ENCODE measurements around the gene FATE1.

The FATE1 gene

DNA sequence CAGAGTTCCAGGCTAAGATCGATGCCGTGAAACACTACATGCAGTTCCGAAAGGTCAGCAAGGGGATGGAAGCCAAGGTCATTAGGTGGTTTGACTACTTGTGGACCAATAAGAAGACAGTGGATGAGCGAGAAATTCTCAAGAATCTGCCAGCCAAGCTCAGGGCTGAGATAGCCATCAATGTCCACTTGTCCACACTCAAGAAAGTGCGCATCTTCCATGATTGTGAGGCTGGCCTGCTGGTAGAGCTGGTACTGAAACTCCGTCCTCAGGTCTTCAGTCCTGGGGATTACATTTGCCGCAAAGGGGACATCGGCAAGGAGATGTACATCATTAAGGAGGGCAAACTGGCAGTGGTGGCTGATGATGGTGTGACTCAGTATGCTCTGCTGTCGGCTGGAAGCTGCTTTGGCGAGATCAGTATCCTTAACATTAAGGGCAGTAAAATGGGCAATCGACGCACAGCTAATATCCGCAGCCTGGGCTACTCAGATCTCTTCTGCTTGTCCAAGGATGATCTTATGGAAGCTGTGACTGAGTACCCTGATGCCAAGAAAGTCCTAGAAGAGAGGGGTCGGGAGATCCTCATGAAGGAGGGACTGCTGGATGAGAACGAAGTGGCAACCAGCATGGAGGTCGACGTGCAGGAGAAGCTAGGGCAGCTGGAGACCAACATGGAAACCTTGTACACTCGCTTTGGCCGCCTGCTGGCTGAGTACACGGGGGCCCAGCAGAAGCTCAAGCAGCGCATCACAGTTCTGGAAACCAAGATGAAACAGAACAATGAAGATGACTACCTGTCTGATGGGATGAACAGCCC is 28.0 kb downstream of the FATE1 start:
- DNase-seq (ENCODE audit: low read depth, low spot score), result no peak

DNA sequence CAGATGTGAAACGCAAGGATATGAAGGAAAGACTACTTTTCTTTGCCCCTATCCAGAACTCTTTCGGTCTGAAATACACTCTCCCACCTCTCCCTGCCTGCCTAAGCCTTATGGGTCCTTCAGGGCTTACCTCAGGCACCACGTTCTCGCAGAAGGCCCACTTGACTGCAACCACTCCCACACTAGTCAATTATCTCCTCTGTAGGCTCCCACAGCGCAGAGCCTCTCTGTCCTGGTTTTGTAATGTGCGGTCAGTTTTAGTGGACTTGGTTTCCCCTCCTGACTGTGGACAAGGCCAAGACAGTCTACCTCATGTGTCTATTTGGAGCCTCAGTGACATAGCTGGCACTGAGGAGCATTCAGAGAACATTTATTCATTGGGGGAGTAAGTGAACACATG is 29.8 kb downstream of the FATE1 start:
- no peak for DNase-seq (ENCODE audit: low read depth, low spot score)

DNA sequence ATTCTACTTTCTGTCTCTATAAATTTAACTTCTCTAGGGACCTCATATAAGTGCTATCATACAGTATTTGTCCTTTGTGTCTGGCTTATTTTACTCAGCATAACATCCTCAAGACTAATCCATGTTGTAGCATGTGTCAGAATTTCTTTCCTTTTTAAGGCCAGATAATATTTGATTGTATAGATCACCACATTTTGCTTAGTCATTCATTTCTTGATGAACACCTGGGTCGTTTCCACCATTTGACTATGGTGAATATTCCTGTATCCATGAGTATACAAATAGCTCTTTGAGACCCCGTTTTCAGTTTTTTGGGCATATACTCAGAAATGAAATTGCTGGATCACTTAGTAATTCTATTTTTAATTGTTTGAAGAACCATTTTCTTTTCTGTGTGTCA is 30.7 kb downstream of the FATE1 start:
- DNase-seq (ENCODE audit: low read depth, low spot score), result no peak

DNA sequence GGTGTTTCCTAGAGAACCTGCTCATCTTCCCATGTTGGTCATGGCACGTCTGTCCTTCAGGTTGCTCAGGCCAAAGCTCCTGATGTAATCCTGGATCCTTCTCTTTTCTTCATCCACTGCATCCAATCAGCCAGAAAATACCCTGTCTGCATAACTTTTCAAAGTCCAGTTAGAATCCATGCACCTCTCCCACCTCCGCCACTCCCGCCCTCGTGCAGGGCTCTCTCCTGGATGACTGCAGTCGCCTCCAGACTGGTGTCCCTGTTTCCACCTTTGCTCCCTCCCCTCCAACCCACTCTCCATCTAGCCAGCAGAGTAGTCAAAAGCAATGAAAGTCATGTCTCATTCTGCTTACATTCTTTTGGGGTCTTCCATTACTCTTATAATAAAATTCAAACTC is 34.7 kb downstream of the FATE1 start:
- no peak for DNase-seq (ENCODE audit: low read depth, low spot score)

GRCh38 chrX:151752847-151753246 is 37.0 kb downstream of the FATE1 start:
- no peak for DNase-seq (ENCODE audit: low read depth, low spot score)

- DNase-seq (ENCODE audit: low read depth, low spot score), result no peak
Measured at GRCh38 chrX:151753313-151754046, 37.6 kb downstream of the FATE1 start.

- no peak for DNase-seq (ENCODE audit: low read depth, low spot score)
Measured at GRCh38 chrX:151754047-151754429, 38.2 kb downstream of the FATE1 start.

GRCh38 chrX:151754641-151755215 is 38.9 kb downstream of the FATE1 start:
- DNase-seq (ENCODE audit: low read depth, low spot score), result no peak

GRCh38 chrX:151759041-151759708 is 43.3 kb downstream of the FATE1 start:
- no peak for DNase-seq (ENCODE audit: low read depth, low spot score)

DNA sequence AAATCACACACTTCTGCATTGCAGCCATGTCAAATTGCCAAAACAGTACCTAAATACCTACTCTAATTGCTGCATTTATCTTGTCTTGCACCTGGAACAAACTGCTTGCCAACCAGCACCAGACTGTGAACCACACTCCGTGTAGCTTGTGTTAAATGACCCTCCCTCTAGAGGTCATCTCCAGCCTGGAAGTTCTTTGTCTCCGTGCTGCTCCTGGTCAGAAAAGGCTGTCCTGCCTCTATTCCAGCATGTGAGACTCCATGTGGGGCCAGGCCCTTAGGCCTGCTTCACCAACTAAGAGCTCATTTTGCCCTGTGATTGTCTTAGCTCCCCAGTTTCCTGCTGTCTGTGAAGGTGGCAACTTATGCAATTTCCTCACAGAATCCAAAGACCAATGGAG is 47.0 kb downstream of the FATE1 start:
- DNase-seq (ENCODE audit: low read depth, low spot score), result no peak

DNA sequence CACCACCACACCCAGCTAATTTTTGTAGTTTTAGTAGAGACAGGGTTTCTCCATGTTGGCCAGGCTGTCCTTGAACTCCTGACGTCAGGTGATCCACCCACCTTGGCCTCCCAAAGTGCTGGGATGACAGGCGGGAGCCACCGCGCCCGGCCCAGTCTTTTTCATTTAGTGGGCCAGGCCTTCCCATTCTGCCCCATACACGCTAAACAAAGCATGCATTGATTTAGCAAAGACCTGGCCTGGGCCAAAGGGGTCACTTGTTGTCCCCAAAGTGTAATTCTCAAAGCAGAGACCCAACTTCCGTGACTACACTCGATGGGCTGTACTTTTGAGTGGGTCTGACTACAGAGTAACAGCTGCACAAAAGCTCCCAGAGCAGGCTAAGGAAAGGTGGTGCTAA is 47.9 kb downstream of the FATE1 start:
- no peak for DNase-seq (ENCODE audit: low read depth, low spot score)

DNA sequence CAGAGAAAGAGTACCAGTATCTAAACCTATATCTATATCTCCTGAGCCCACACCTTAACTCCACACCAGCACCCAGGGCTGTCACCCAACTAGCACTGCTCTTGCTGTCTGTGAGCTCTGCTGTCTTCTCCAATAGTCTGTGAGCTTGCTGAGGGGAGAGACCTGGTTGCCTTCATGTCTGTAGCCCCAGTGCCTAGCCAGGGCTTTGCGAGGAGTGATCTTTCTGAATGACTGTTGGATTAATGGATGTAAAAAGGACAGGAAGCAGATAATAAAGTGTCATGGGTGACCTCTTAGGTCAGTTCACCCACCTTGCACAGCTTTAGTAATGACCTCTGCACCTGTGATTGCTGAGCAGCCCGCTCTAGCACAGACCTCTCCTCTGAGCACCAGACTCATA is 49.2 kb downstream of the FATE1 start:
- no peak for DNase-seq (ENCODE audit: low read depth, low spot score)

DNA sequence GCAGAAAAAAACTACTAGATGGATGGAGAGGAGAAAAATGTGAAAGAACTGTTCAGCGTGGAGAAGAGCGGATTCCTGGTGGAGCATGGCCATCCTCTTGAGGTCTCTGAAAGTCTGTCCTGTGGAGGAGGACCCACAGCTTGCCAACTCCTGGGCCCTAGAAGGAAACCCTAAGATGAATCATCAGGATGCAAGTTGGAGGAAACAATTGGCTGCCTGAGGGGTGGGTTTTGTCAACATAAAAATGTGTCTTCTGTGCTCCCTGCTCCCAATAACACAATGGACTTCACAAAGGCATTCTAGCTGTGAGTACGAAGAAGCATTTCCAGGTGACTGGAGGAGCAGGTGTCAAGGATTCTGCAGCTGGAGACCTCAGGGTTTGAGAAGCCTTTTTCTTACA is 55.9 kb downstream of the FATE1 start:
- DNase-seq (ENCODE audit: low read depth, low spot score), result no peak
